OCI-LY7 (cell line): ENCODE data around the gene RBBP8NL.

ENCODE experiments used
- EZH2phosphoT487 ChIP-seq: fragments of 200-600 bp; sonication (generic); IDR thresholded peaks from 2 replicates; pipeline ENCODE4 v1.6.1; 2018; ENCODE audit warnings: low read depth, borderline replicate concordance, mild to moderate bottlenecking, mixed run types, antibody characterized with exemption, low read length, moderate library complexity, mixed read lengths
- TF ChIP-seq, protein P1 (sequence below): fragments of 200-600 bp; sonication (generic); conservative IDR thresholded peaks from 2 replicates; pipeline ENCODE4 v1.5.1; 2014; ENCODE audit warnings: mild to moderate bottlenecking, antibody characterized with exemption, low read length, moderate library complexity, mixed read lengths

GRCh38 chr20:62430866-62431447 lies 3.6 kb upstream of the RBBP8NL start:
- TF ChIP-seq, protein P1, sequence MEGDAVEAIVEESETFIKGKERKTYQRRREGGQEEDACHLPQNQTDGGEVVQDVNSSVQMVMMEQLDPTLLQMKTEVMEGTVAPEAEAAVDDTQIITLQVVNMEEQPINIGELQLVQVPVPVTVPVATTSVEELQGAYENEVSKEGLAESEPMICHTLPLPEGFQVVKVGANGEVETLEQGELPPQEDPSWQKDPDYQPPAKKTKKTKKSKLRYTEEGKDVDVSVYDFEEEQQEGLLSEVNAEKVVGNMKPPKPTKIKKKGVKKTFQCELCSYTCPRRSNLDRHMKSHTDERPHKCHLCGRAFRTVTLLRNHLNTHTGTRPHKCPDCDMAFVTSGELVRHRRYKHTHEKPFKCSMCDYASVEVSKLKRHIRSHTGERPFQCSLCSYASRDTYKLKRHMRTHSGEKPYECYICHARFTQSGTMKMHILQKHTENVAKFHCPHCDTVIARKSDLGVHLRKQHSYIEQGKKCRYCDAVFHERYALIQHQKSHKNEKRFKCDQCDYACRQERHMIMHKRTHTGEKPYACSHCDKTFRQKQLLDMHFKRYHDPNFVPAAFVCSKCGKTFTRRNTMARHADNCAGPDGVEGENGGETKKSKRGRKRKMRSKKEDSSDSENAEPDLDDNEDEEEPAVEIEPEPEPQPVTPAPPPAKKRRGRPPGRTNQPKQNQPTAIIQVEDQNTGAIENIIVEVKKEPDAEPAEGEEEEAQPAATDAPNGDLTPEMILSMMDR: no peak
- no peak for TF ChIP-seq EZH2phosphoT487
